ENCODE results near the gene BTNL9.
"Not testable (repeated sequence)": the region's sequence is repeated elsewhere in the genome, so short reads cannot be mapped to it uniquely, and the experiment has no call there.

Gene BTNL9

DNA sequence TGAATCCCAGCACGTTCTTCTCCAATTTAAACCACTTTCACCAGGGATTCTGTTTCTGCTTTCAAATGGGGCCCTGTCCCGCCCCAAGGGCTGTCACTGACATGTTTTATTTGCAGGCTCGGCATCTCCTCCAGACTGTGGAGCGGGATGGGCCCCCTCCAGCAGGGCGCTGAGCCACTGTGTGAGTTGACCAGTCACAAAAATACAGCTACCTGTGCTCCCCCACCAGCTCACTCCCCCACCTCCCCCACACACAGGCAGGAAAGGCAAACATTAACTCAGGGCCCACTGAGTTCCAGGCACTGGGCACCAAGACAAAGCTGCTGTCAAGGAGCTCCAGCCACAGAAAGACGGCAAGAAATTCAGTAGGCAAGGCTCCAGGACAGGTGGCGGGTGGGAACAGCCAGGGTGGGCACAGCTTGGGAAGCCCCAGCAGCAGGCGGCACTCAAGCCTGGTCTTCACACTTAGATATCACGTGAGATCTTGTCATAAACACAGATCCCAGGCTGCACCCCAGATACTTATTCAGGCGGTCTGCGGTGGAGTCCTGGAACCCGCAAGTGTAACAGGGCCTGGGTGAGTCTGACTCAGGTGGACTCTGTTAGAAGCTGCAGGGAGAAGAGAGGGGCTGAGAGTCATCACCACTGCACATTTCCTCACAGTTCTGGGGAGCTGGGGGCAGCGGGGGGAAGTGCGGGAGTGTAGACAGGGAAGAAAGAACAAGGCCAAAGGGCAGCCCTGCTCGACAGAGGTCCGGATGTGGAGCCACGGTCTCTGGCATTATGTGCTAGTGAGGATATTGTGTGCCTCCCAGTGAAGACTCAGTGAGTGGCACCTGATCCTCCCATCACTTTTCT is 46.2 kb downstream of the BTNL9 start:
- peaks cover 25% of the 10 kb centered on the region for H3K27me3 ChIP-seq (ENCODE audit: insufficient read depth, poor library complexity, severe bottlenecking)
- no peak for ATAC-seq (ENCODE audit: low read depth)
- H3K4me3 ChIP-seq (ENCODE audit: severe bottlenecking): no peak overlapping the region
- no peaks in the 10 kb centered on the region for H3K36me3 ChIP-seq (ENCODE audit: low read depth)
- TF ChIP-seq, protein P1, sequence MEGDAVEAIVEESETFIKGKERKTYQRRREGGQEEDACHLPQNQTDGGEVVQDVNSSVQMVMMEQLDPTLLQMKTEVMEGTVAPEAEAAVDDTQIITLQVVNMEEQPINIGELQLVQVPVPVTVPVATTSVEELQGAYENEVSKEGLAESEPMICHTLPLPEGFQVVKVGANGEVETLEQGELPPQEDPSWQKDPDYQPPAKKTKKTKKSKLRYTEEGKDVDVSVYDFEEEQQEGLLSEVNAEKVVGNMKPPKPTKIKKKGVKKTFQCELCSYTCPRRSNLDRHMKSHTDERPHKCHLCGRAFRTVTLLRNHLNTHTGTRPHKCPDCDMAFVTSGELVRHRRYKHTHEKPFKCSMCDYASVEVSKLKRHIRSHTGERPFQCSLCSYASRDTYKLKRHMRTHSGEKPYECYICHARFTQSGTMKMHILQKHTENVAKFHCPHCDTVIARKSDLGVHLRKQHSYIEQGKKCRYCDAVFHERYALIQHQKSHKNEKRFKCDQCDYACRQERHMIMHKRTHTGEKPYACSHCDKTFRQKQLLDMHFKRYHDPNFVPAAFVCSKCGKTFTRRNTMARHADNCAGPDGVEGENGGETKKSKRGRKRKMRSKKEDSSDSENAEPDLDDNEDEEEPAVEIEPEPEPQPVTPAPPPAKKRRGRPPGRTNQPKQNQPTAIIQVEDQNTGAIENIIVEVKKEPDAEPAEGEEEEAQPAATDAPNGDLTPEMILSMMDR (IDR thresholded peaks at IDR 0.05; ENCODE audit: poor library complexity, severe bottlenecking): no peak
- DNase-seq (ENCODE audit: low spot score): no peak
- no peak overlapping the region for H3K27ac ChIP-seq (ENCODE audit: poor library complexity, severe bottlenecking)
- H3K4me1 ChIP-seq (ENCODE audit: insufficient read depth, poor library complexity, severe bottlenecking): no peaks in the 10 kb centered on the region
- no peaks in the 10 kb centered on the region for H3K9me3 ChIP-seq (ENCODE audit: severe bottlenecking)

DNA sequence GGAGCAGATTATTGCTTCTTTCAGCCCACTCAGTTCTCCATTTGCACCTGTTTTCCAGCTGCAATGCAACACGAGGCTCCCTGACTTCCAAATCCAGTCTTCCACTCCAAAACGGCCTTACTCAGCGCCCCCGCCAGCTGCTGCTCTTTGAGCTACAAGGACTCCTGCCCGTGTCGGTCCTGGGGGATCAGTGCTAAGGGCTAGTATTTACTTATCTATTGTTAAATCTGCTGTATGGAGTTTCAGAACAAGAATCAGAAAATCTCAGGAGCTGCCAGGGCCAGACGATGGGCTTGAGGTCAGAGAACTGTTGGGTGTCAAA is 46.8 kb downstream of the BTNL9 start:
- Histone ChIP-seq H3K36me3 (ENCODE audit: low read depth) (no peaks in the 10 kb centered on the region), H3K4me3 (ENCODE audit: severe bottlenecking) (no peak overlapping the region), H3K27me3 (ENCODE audit: insufficient read depth, poor library complexity, severe bottlenecking) (peaks cover 25% of the 10 kb centered on the region), H3K9me3 (ENCODE audit: severe bottlenecking) (no peaks in the 10 kb centered on the region), H3K27ac (ENCODE audit: poor library complexity, severe bottlenecking) (no peak overlapping the region), H3K4me1 (ENCODE audit: insufficient read depth, poor library complexity, severe bottlenecking) (no peaks in the 10 kb centered on the region)
- ATAC-seq (ENCODE audit: low read depth) (no peak), DNase-seq (ENCODE audit: low spot score) (no peak)
- TF ChIP-seq, protein P1 (IDR thresholded peaks at IDR 0.05; ENCODE audit: poor library complexity, severe bottlenecking): no peak

DNA sequence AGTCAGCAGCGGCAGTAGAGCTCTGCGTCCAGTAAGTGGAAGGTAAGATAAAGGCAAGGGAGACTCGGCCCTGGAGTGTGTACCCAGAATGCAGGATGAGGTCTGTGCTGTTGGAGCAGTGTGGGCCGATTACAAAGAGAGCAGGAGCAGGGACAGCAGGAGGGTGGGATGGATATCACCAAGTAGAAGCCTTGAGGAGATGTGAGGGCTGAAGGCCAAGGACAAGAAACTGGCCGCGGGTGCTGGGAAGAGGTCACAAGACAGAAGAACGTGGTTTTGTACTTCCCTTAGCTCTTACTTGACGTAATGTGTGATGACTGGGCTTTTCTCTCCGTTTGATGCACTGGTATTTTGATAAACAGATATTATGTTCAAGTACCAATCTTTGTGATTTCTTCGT is 47.2 kb downstream of the BTNL9 start:
- ATAC-seq (ENCODE audit: low read depth) (no peak), DNase-seq (ENCODE audit: low spot score) (no peak)
- no peaks in the 10 kb centered on the region for H3K36me3 ChIP-seq (ENCODE audit: low read depth)
- H3K4me3 ChIP-seq (ENCODE audit: severe bottlenecking): no peak overlapping the region
- H3K27ac ChIP-seq (ENCODE audit: poor library complexity, severe bottlenecking): no peak overlapping the region
- H3K27me3 ChIP-seq (ENCODE audit: insufficient read depth, poor library complexity, severe bottlenecking): peaks cover 20% of the 10 kb centered on the region
- TF ChIP-seq, protein P1 (IDR thresholded peaks at IDR 0.05; ENCODE audit: poor library complexity, severe bottlenecking): no peak
- H3K4me1 ChIP-seq (ENCODE audit: insufficient read depth, poor library complexity, severe bottlenecking): no peaks in the 10 kb centered on the region
- no peaks in the 10 kb centered on the region for H3K9me3 ChIP-seq (ENCODE audit: severe bottlenecking)

DNA sequence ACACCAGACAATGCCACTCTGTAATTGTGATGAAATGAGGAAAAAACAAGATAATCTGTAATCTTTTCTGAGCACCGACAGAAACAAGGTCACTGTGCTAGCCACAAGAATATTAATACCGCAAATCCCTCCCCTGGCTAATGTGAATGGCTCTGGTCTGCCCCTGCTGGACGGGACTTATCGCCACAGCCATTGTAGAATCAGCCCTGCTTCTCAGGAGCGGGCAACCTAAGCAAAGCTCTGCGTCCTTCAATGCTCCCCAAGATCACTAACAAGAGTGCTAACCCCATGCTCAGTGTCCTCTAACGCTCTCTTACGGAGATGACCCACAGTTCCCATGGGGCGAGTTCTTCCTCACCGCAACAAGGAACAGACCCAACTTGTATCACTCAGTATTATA is 48.2 kb downstream of the BTNL9 start:
- H3K9me3 ChIP-seq (ENCODE audit: severe bottlenecking): no peaks in the 10 kb centered on the region
- no peak overlapping the region for H3K4me3 ChIP-seq (ENCODE audit: severe bottlenecking)
- no peaks in the 10 kb centered on the region for H3K4me1 ChIP-seq (ENCODE audit: insufficient read depth, poor library complexity, severe bottlenecking)
- H3K27me3 ChIP-seq (ENCODE audit: insufficient read depth, poor library complexity, severe bottlenecking): peaks cover 12% of the 10 kb centered on the region
- H3K27ac ChIP-seq (ENCODE audit: poor library complexity, severe bottlenecking): no peak overlapping the region
- ATAC-seq (ENCODE audit: low read depth): peak; percentile 74
- no peak for DNase-seq (ENCODE audit: low spot score)
- H3K36me3 ChIP-seq (ENCODE audit: low read depth): no peaks in the 10 kb centered on the region
- TF ChIP-seq, protein P1 (IDR thresholded peaks at IDR 0.05; ENCODE audit: poor library complexity, severe bottlenecking): peak; percentile 57

DNA sequence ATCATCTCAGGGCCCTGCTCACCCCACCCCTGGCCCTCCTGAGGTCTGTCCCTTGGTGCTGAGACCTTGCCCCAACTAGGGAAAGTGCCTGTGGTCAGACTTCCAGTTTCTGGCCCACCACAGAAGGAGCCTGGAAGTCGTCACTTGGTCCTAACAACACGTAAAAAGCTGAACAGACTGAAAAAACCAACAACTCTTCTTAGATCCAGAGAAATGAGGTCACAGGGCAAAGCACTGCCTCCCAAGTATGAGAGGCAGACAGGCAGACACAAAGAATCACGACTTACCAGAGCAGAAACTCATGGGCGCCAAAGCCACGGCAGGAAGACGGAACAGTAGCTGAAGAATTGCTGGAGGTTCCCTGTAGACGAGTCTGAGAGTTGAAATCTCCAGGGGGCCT is 52.4 kb downstream of the BTNL9 start:
- no peaks in the 10 kb centered on the region for H3K9me3 ChIP-seq (ENCODE audit: severe bottlenecking)
- no peaks in the 10 kb centered on the region for H3K4me1 ChIP-seq (ENCODE audit: insufficient read depth, poor library complexity, severe bottlenecking)
- ATAC-seq (ENCODE audit: low read depth): no peak
- no peaks in the 10 kb centered on the region for H3K36me3 ChIP-seq (ENCODE audit: low read depth)
- DNase-seq (ENCODE audit: low spot score): no peak
- H3K4me3 ChIP-seq (ENCODE audit: severe bottlenecking): no peak overlapping the region
- H3K27me3 ChIP-seq (ENCODE audit: insufficient read depth, poor library complexity, severe bottlenecking): no peaks in the 10 kb centered on the region
- H3K27ac ChIP-seq (ENCODE audit: poor library complexity, severe bottlenecking): no peak overlapping the region
- TF ChIP-seq, protein P1 (IDR thresholded peaks at IDR 0.05; ENCODE audit: poor library complexity, severe bottlenecking): no peak

DNA sequence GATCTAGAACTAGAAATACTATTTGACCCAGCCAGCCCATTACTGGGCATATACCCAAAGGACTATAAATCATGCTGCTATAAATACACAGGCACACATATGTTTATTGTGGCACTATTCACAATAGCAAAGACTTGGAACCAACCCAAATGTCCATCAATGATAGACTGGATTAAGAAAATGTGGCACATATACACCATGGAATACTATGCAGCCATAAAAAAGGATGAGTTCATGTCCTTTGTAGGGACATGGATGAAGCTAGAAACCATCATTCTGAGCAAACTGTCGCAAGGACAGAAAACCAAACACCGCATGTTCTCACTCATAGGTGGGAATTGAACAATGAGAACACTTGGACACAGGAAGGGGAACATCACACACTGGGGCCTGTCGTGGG is 55.1 kb downstream of the BTNL9 start:
- not testable (repeated sequence) for DNase-seq (ENCODE audit: low spot score); H3K27me3 ChIP-seq (ENCODE audit: insufficient read depth, poor library complexity, severe bottlenecking); H3K36me3 ChIP-seq (ENCODE audit: low read depth); ATAC-seq (ENCODE audit: low read depth); H3K27ac ChIP-seq (ENCODE audit: poor library complexity, severe bottlenecking); H3K4me3 ChIP-seq (ENCODE audit: severe bottlenecking); H3K9me3 ChIP-seq (ENCODE audit: severe bottlenecking); H3K4me1 ChIP-seq (ENCODE audit: insufficient read depth, poor library complexity, severe bottlenecking)

DNA sequence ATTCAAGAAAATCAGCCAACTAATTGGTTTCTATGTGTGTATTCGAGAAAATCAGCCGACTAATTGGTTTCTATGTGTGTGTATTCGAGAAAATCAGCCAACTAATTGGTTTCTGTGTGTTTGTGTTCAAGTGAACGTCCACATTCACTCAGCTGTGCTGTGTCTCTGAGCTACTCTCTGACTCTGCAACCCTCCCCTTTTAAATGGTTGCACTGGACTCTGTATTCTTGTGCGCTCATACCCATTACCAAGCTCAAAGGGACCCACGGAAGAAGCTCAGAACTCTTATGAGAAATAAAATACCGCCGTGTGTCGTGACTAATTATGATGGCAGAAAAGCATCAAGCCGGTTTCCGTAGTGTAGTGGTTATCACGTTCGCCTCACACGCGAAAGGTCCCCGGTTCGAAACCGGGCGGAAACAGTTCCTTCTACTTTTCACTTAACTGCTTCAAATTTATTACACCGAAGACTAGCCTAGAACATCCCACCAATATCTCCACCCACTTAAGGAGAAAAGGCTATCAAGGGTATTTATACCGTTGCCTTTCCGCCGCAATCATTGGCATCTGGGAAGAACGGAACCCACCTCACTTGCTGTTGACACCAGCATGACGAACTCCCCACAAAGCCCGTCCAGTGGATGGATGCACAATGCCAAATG is 56.8 kb downstream of the BTNL9 start:
- not testable (repeated sequence) for H3K27ac ChIP-seq (ENCODE audit: poor library complexity, severe bottlenecking); H3K36me3 ChIP-seq (ENCODE audit: low read depth); DNase-seq (ENCODE audit: low spot score); H3K4me1 ChIP-seq (ENCODE audit: insufficient read depth, poor library complexity, severe bottlenecking); H3K4me3 ChIP-seq (ENCODE audit: severe bottlenecking); H3K27me3 ChIP-seq (ENCODE audit: insufficient read depth, poor library complexity, severe bottlenecking); H3K9me3 ChIP-seq (ENCODE audit: severe bottlenecking)
- ATAC-seq (ENCODE audit: low read depth): peak; percentile 46

Data from RWPE2 (cell line).